ENCODE results near the gene CGB3. TPM values are rescaled to one million over a fixed set of nuclear protein-coding genes. Genes with fewer than 3 reads are reported as not detected.

Gene CGB3
- polyA plus RNA-seq, 1 of the 3 experiments (the other 2 are of a cell fraction): 0.10 TPM

GRCh38 chr19:49009828-49010227 is 14.3 kb downstream of the CGB3 start:
- TF ChIP-seq YY1 (IDR thresholded peaks at IDR 0.05; ENCODE audit: low read depth): no peak
- TF ChIP-seq ELF1 (IDR thresholded peaks at IDR 0.05): no peak
- TF ChIP-seq PBX3 (IDR thresholded peaks at IDR 0.05): no peak
- TF ChIP-seq EZH2phosphoT487 (IDR thresholded peaks at IDR 0.05; ENCODE audit: borderline replicate concordance, low read depth): no peak
- TF ChIP-seq FOXJ3 (CRISPR knock-in tag; IDR thresholded peaks at IDR 0.05): no peak
- no peak overlapping the region for H3K4me2 ChIP-seq
- ChIA-PET CTCF (interaction anchor here (0.6 to 8.6 kb wide), 5 partner anchors 8 to 224 kb away, joined by 3 to 68 read pairs (median 5); partner anchors contain the start of gene RUVBL2), POLR2A (interaction anchor here (1.2 to 2.4 kb wide), 2 partner anchors 8 to 10 kb away, joined by 7 read pairs; partner anchors contain the start of gene LHB)
- H3K4me3 ChIP-seq (ENCODE audit: low read depth in 2 of 2, low read length in 1 of 2): no peak overlapping the region
- no peaks in the 10 kb centered on the region for H3K4me1 ChIP-seq (ENCODE audit: control insufficient read depth in 1 of 2, insufficient read depth in 2 of 2, low read depth in 1 of 2, low read length in 1 of 2)
- H4K20me1 ChIP-seq (ENCODE audit: insufficient read depth): no peaks in the 10 kb centered on the region
- no peaks in the 10 kb centered on the region for H3K79me2 ChIP-seq (ENCODE audit: insufficient read depth)
- H3K9me3 ChIP-seq: no peaks in the 10 kb centered on the region
- H3K27ac ChIP-seq (ENCODE audit: low read depth in 2 of 2, low read length in 1 of 2): no peak overlapping the region
- no peaks in the 10 kb centered on the region for H3K27me3 ChIP-seq (ENCODE audit: insufficient read depth)
- 96% methylated on average over 17 of the region's 18 CpGs for WGBS (ENCODE audit: low lambda C conversion rate)
- H3F3A ChIP-seq (replicated peaks; ENCODE audit: insufficient read depth): peaks cover 7% of the 10 kb centered on the region
- H2AFZ ChIP-seq (ENCODE audit: low read depth): no peak overlapping the region
- H3K36me3 ChIP-seq (replicated peaks in 1 of 2; ENCODE audit: control insufficient read depth in 1 of 2, insufficient read depth in 2 of 2, low read length in 1 of 2): peaks cover 9 to 59% of the 10 kb centered on the region in 2 experiments
- no peak overlapping the region for H3K9ac ChIP-seq
- no peaks in the 10 kb centered on the region for H3K9me2 ChIP-seq
- DNase-seq: no peak

- H4K20me1 ChIP-seq (ENCODE audit: insufficient read depth): no peaks in the 10 kb centered on the region
- no peaks in the 10 kb centered on the region for H3F3A ChIP-seq (replicated peaks; ENCODE audit: insufficient read depth)
- 98% methylated on average over 9 of the region's 22 CpGs for WGBS (ENCODE audit: low lambda C conversion rate)
- TF ChIP-seq RFX5 (IDR thresholded peaks at IDR 0.05; ENCODE audit: low read length) (no peak), PBX3 (IDR thresholded peaks at IDR 0.05) (no peak), NRF1 (IDR thresholded peaks at IDR 0.05; ENCODE audit: low read depth, low read length) (no peak), GATA2 (CRISPR knock-in tag; IDR thresholded peaks at IDR 0.05) (no peak), CHD2 (IDR thresholded peaks at IDR 0.05; ENCODE audit: low read length, partially characterized antibody) (no peak), ZBTB33 (IDR thresholded peaks at IDR 0.05; ENCODE audit: borderline replicate concordance, low read depth) (no peak), NFIC (IDR thresholded peaks at IDR 0.05; ENCODE audit: borderline replicate concordance) (no peak)
- no peak overlapping the region for H3K27ac ChIP-seq (ENCODE audit: low read depth in 2 of 2, low read length in 1 of 2)
- peaks cover 20 to 54% of the 10 kb centered on the region in 2 experiments for H3K36me3 ChIP-seq (replicated peaks in 1 of 2; ENCODE audit: control insufficient read depth in 1 of 2, insufficient read depth in 2 of 2, low read length in 1 of 2)
- H3K79me2 ChIP-seq (ENCODE audit: insufficient read depth): peaks cover 9% of the 10 kb centered on the region; the same call in 1 of the 2 replicates
- ChIA-PET CTCF (interaction anchor here (1.4 to 8.6 kb wide), 4 partner anchors 7 to 37 kb away, joined by 4 to 68 read pairs (median 12); partner anchors contain the start of genes GYS1 and RUVBL2), POLR2A (no interaction called here)
- H3K9me3 ChIP-seq: no peaks in the 10 kb centered on the region
- H3K9ac ChIP-seq: no peak overlapping the region
- no peak for DNase-seq
- no peak overlapping the region for H3K4me3 ChIP-seq (ENCODE audit: low read depth in 2 of 2, low read length in 1 of 2)
- H2AFZ ChIP-seq (ENCODE audit: low read depth): no peak overlapping the region
- no peaks in the 10 kb centered on the region for H3K27me3 ChIP-seq (ENCODE audit: insufficient read depth)
- H3K4me1 ChIP-seq (ENCODE audit: control insufficient read depth in 1 of 2, insufficient read depth in 2 of 2, low read depth in 1 of 2, low read length in 1 of 2): no peaks in the 10 kb centered on the region
- no peak overlapping the region for H3K4me2 ChIP-seq
- no peaks in the 10 kb centered on the region for H3K9me2 ChIP-seq
These were observed 17.2 kb downstream of the CGB3 start for GRCh38 chr19:49006905-49007304.
